Measurements from ENCODE around the gene IHH.

GRCh38 chr2:219082332-219082958, 21.7 kb upstream of the IHH start:
- TF ChIP-seq CTCF (IDR thresholded peaks at IDR 0.05) (no peak), POLR2A (IDR thresholded peaks at IDR 0.05) (no peak)

Measured in esophagus squamous epithelium (tissue), 4 donors.